ENCODE measurements around the gene PKHD1. TPM values are rescaled to one million over a fixed set of nuclear protein-coding genes. Genes with fewer than 3 reads are reported as not detected.

Gene PKHD1
- total RNA-seq, 1 experiment from 2014 or later, result 0.09 TPM

DNA sequence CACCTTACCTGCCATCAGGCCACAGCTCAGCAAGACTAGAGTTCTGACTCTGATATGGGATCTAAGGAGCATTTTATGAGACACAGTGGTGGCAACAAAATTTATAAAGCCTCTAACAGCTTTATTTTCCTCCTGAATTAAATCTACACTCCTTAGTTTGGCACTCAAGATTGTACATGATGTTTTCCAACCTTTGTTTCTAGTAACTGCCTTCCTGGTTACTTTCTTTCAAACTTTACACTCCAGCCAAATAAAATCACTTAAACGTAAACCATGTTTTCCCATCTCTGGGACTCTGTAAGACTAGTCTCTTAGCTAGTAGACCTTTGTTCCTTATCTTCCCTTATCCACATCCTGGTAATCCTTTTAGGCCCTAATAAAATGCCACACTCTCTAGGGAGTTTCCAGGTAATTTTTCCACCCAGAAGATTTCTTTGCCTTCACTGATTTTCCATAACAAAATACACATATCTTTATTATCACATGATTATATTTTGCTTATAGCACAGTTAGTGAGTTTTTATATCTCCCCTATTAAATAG, 92.1 kb downstream of the PKHD1 start:
- Mint-ChIP-seq H3K4me1 (peaks cover 3 to 6% of the 10 kb centered on the region in 2 experiments; a peak in 3 of 4 replicates), H3K36me3 (ENCODE audit: insufficient read depth in 1 of 3, low read depth in 3 of 3) (no peaks in the 10 kb centered on the region), H3K4me3 (no peak overlapping the region), H3K27ac (no peak overlapping the region; a peak in 1 of 7 replicates), H3K27me3 (ENCODE audit: low read depth) (no peaks in the 10 kb centered on the region), H3K9me3 (no peaks in the 10 kb centered on the region)
- Histone ChIP-seq H3K79me1 (ENCODE audit: insufficient read depth, low read depth, low read length, poor library complexity, severe bottlenecking) (no peaks in the 10 kb centered on the region), H3K9ac (ENCODE audit: extremely low read depth, insufficient read length, low read length) (no peak overlapping the region), H3K27me3 (ENCODE audit: insufficient read depth, low read length) (no peaks in the 10 kb centered on the region), H3K18ac (ENCODE audit: insufficient read length, low read depth, low read length) (no peak overlapping the region), H4K8ac (replicated peaks; ENCODE audit: insufficient read length, low read depth, low read length) (no peak overlapping the region), H3K56ac (ENCODE audit: insufficient read length, low read depth, low read length) (no peak overlapping the region), H2BK20ac (ENCODE audit: low read depth, low read length, poor library complexity, severe bottlenecking) (no peak overlapping the region), H3K4me1 (ENCODE audit: insufficient read depth, low read length) (no peaks in the 10 kb centered on the region), H3K9me3 (ENCODE audit: control insufficient read depth, low read depth, low read length) (no peaks in the 10 kb centered on the region), H2AK5ac (ENCODE audit: insufficient read length, low read length) (no peak overlapping the region), H4K20me1 (ENCODE audit: control insufficient read depth, insufficient read depth, insufficient read length) (no peaks in the 10 kb centered on the region), H3K23ac (ENCODE audit: insufficient read length, low read depth, low read length) (no peak overlapping the region), H2BK12ac (ENCODE audit: insufficient read length, low read depth, low read length) (no peak overlapping the region), H2BK120ac (ENCODE audit: low read depth, low read length, poor library complexity, severe bottlenecking) (no peak overlapping the region), H4K5ac (ENCODE audit: insufficient read length, low read depth, low read length) (no peak overlapping the region), H3K79me2 (ENCODE audit: insufficient read depth, low read length) (no peaks in the 10 kb centered on the region), H3K14ac (ENCODE audit: insufficient read depth, low read length) (no peak overlapping the region), H3K4me2 (ENCODE audit: insufficient read depth, insufficient read length, low read length) (no peak overlapping the region), H2BK5ac (ENCODE audit: insufficient read length, low read length) (no peak overlapping the region), H3K4ac (ENCODE audit: low read depth, low read length) (no peak overlapping the region), H3T11ph (ENCODE audit: low read length) (no peak overlapping the region), H2BK15ac (ENCODE audit: low read depth, low read length) (no peak overlapping the region), H3K27ac (ENCODE audit: insufficient read length, low read depth, low read length) (no peak overlapping the region), H4K91ac (ENCODE audit: insufficient read length, low read depth, low read length) (no peak overlapping the region), H2AFZ (ENCODE audit: low read length) (no peak overlapping the region), H3K23me2 (ENCODE audit: insufficient read length, low read depth, low read length, poor library complexity, severe bottlenecking) (no peaks in the 10 kb centered on the region)
- TF ChIP-seq CTCF (conservative IDR thresholded peaks at IDR 0.05), result no peak
- no CpG with 5 or more reads among the region's 1 CpG for WGBS (ENCODE audit: extremely low coverage, insufficient read length, low lambda C conversion rate)
- DNase-seq, result no peak
